ENCODE results near the gene AARS1. TPM values are rescaled to one million over a fixed set of nuclear protein-coding genes. Genes with fewer than 3 reads are reported as not detected.

Gene AARS1
- total and polyA plus RNA-seq, 4 donors = 53.7 to 121 (median 64.0) TPM

DNA sequence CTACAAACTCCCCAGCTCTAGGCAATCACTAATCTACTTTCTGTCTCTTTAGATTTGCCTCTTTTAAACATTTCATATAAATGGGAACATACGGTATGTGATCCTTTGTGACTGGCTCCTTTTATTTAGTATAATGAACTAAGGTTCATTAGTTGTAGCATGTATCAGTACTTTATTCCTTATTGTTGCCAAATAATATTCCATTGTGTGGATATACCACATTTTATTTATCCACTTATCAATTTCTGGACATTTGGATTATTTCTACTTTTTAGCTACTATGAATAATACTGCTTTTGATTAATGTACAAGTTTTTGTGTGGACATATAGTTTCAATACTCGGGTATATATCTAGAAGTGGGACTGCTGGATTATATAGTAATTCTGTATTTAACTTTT is 17.6 kb upstream of the AARS1 start:
- TF ChIP-seq EGR1 (IDR thresholded peaks at IDR 0.05; ENCODE audit: low read depth in 2 of 2) (no peak), CTCF (IDR thresholded peaks at IDR 0.05; ENCODE audit: low read depth, low read length, missing input control) (no peak), GABPA (IDR thresholded peaks at IDR 0.05 in 1 of 2, conservative IDR thresholded peaks at IDR 0.05 in 1 of 2) (no peak), FOXA1 (IDR thresholded peaks at IDR 0.05) (no peak), HNF4G (IDR thresholded peaks at IDR 0.05) (no peak), RAD21 (IDR thresholded peaks at IDR 0.05) (no peak), RXRA (IDR thresholded peaks at IDR 0.05) (no peak), SP1 (IDR thresholded peaks at IDR 0.05) (no peak), HNF4A (conservative IDR thresholded peaks at IDR 0.05) (no peak), JUND (IDR thresholded peaks at IDR 0.05) (no peak)
- TF ChIP-seq, protein P1, sequence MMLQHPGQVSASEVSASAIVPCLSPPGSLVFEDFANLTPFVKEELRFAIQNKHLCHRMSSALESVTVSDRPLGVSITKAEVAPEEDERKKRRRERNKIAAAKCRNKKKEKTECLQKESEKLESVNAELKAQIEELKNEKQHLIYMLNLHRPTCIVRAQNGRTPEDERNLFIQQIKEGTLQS (IDR thresholded peaks at IDR 0.05) = no peak
- TF ChIP-seq, protein P2, sequence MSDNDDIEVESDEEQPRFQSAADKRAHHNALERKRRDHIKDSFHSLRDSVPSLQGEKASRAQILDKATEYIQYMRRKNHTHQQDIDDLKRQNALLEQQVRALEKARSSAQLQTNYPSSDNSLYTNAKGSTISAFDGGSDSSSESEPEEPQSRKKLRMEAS (IDR thresholded peaks at IDR 0.05) = no peak
- H3K9me3 ChIP-seq (ENCODE audit: control insufficient read depth in 4 of 4, low read length in 3 of 4) = no peaks in the 10 kb centered on the region
- 96% methylated on average over 2 of the region's 2 CpGs for WGBS

DNA sequence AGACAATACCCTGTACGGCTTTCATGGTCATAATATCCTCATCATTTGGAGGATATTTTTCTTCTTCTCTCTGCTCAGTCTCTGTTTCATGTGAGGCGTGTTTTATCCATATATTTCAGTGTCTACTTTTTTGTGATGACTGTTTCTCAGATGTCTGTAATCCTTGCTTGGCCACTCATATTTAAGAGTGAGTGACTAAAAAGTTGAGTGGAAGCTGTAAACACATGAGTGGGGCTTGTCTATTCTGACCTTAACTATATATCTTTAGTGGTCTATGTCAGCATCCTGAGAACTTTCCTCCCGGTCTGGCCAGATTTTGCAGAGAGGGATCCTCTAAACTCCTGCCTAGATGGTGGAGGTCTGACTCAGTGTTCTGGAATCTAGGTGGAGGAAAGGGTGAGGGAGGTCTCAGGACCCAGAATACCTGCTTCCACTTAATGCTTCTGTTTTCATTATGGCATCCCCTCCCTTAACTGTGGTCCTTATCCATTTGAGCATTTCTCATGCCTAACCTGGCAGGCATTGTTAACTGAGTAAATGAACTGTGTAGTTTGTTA is 15.7 kb upstream of the AARS1 start:
- Histone ChIP-seq H3K4me3 (ENCODE audit: low read depth in 1 of 3, low read length in 3 of 3) (no peak overlapping the region), H3K4me1 (ENCODE audit: control insufficient read depth in 4 of 4, insufficient read depth in 4 of 4, low read length in 3 of 4) (peaks cover 0 to under 1% (median 0%) of the 10 kb centered on the region in 4 donors), H3K27ac (ENCODE audit: low read depth in 1 of 2, low read length in 2 of 2) (no peak overlapping the region), H3K27me3 (ENCODE audit: control insufficient read depth in 4 of 4, insufficient read depth in 4 of 4, low read length in 3 of 4) (no peaks in the 10 kb centered on the region), H3K9ac (ENCODE audit: low read depth in 1 of 2, low read length in 2 of 2) (no peak overlapping the region), H3K9me3 (ENCODE audit: control insufficient read depth in 4 of 4, low read length in 3 of 4) (no peaks in the 10 kb centered on the region), H3K36me3 (ENCODE audit: control insufficient read depth in 4 of 4, insufficient read depth in 3 of 4, low read depth in 1 of 4, low read length in 3 of 4) (peaks cover 0 to 9% (median 2%) of the 10 kb centered on the region in 4 donors)
- DNase-seq (ENCODE audit: low spot score) = no peak
- WGBS = 86% methylated on average over 3 of the region's 3 CpGs
- TF ChIP-seq RAD21 (IDR thresholded peaks at IDR 0.05) = no peak
- TF ChIP-seq FOXA1 (IDR thresholded peaks at IDR 0.05) = no peak
- no peak for TF ChIP-seq GABPA (IDR thresholded peaks at IDR 0.05 in 1 of 2, conservative IDR thresholded peaks at IDR 0.05 in 1 of 2)
- no peak for TF ChIP-seq YY1 (IDR thresholded peaks at IDR 0.05)
- TF ChIP-seq, protein P1 (IDR thresholded peaks at IDR 0.05) = no peak
- no peak for TF ChIP-seq JUND (IDR thresholded peaks at IDR 0.05)
- no peak for TF ChIP-seq SP1 (IDR thresholded peaks at IDR 0.05)
- TF ChIP-seq, protein P2 (IDR thresholded peaks at IDR 0.05) = no peak
- TF ChIP-seq TAF1 (conservative IDR thresholded peaks at IDR 0.05) = no peak

More for the DNA sequence above, 17.6 kb upstream of the AARS1 start:
- Histone ChIP-seq H3K9ac (ENCODE audit: low read depth in 1 of 2, low read length in 2 of 2) (no peak overlapping the region), H3K4me3 (ENCODE audit: low read depth in 1 of 3, low read length in 3 of 3) (no peak overlapping the region), H3K4me1 (ENCODE audit: control insufficient read depth in 4 of 4, insufficient read depth in 4 of 4, low read length in 3 of 4) (no peaks in the 10 kb centered on the region), H3K36me3 (ENCODE audit: control insufficient read depth in 4 of 4, insufficient read depth in 3 of 4, low read depth in 1 of 4, low read length in 3 of 4) (no peaks in the 10 kb centered on the region), H3K27ac (ENCODE audit: low read depth in 1 of 2, low read length in 2 of 2) (no peak overlapping the region), H3K27me3 (ENCODE audit: control insufficient read depth in 4 of 4, insufficient read depth in 4 of 4, low read length in 3 of 4) (no peaks in the 10 kb centered on the region)
- DNase-seq (ENCODE audit: low spot score) = no peak

DNA sequence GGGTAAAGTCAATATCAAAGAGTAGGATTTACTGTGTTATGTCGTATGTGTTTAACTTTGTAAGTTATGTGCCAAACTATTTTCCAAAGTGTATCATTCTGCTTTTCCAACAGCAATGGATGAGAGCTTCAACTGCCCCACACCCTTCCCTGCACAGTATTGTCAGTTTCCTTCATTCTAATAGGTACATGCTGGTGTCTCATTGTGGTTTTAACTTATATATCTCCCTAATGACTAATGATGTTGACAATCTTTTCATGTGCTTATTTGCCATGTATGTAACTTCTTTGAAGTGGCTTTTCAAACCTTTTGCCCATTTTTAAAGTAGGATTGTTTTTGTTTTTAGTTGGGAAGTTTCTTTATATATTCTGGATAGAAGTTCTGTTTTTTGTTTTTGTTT is 13.4 kb upstream of the AARS1 start:
- peaks cover 0 to 9% (median 2%) of the 10 kb centered on the region in 4 donors for H3K36me3 ChIP-seq (ENCODE audit: control insufficient read depth in 4 of 4, insufficient read depth in 3 of 4, low read depth in 1 of 4, low read length in 3 of 4)
- H3K27me3 ChIP-seq (ENCODE audit: control insufficient read depth in 4 of 4, insufficient read depth in 4 of 4, low read length in 3 of 4) = no peaks in the 10 kb centered on the region
- no peak overlapping the region for H3K9ac ChIP-seq (ENCODE audit: low read depth in 1 of 2, low read length in 2 of 2)
- H3K9me3 ChIP-seq (ENCODE audit: control insufficient read depth in 4 of 4, low read length in 3 of 4) = no peaks in the 10 kb centered on the region
- H3K4me1 ChIP-seq (ENCODE audit: control insufficient read depth in 4 of 4, insufficient read depth in 4 of 4, low read length in 3 of 4) = peaks cover 3 to 11% (median 3%) of the 10 kb centered on the region in 4 donors
- no peak overlapping the region for H3K27ac ChIP-seq (ENCODE audit: low read depth in 1 of 2, low read length in 2 of 2)
- DNase-seq (ENCODE audit: low spot score) = no peak
- WGBS = 62% methylated on average over 1 of the region's 1 CpG
- H3K4me3 ChIP-seq (ENCODE audit: low read depth in 1 of 3, low read length in 3 of 3) = no peak overlapping the region
- TF ChIP-seq ZBTB33 (IDR thresholded peaks at IDR 0.05) = no peak
- no peak for TF ChIP-seq TAF1 (conservative IDR thresholded peaks at IDR 0.05)
- no peak for TF ChIP-seq RAD21 (IDR thresholded peaks at IDR 0.05)
- no peak for TF ChIP-seq SP1 (IDR thresholded peaks at IDR 0.05)
- TF ChIP-seq YY1 (IDR thresholded peaks at IDR 0.05) = no peak
- TF ChIP-seq REST (IDR thresholded peaks at IDR 0.05) = no peak
- TF ChIP-seq HNF4G (IDR thresholded peaks at IDR 0.05) = no peak
- no peak for TF ChIP-seq RXRA (IDR thresholded peaks at IDR 0.05)
- TF ChIP-seq JUND (IDR thresholded peaks at IDR 0.05) = no peak
- TF ChIP-seq, protein P2 (IDR thresholded peaks at IDR 0.05) = no peak
- no peak for TF ChIP-seq NR2F2 (IDR thresholded peaks at IDR 0.05)
